GM18907 (cell line): Measurements from ENCODE around the gene CHST3.
"Not testable (repeated sequence)": the region's sequence is repeated elsewhere in the genome, so short reads cannot be mapped to it uniquely, and the experiment has no call there.

ENCODE experiments used
- ATAC-seq: cut with Tn5 transposase; IDR thresholded peaks from one replicate; pipeline ENCODE4 v1.9.1; 2021; ENCODE audit warnings: mild to moderate bottlenecking, moderate library complexity; ENCODE audit not compliant: unreplicated experiment

The CHST3 gene

GRCh38 chr10:71964098-71964742 is at the start of gene CHST3:
TSS of gene CHST3 (plus strand) at chr10:71964395. CDS start at chr10:72005843, 41,448 bp downstream.
- no peak for ATAC-seq

GRCh38 chr10:71916827-71917226 is 47.4 kb upstream of the CHST3 start:
- ATAC-seq, result no peak

- ATAC-seq, result no peak
These were observed 45.2 kb upstream of the CHST3 start for GRCh38 chr10:71918992-71919391.

GRCh38 chr10:71919956-71920539 is 44.1 kb upstream of the CHST3 start:
- not testable (repeated sequence) for ATAC-seq

GRCh38 chr10:71920540-71921323 is 43.5 kb upstream of the CHST3 start:
- no peak for ATAC-seq

- ATAC-seq, result no peak
These were observed 42.7 kb upstream of the CHST3 start for GRCh38 chr10:71921324-71922027.

GRCh38 chr10:71923138-71923692 is 41.0 kb upstream of the CHST3 start:
- no peak for ATAC-seq

- ATAC-seq, result no peak
These were observed 39.4 kb upstream of the CHST3 start for GRCh38 chr10:71924771-71925170.

GRCh38 chr10:71927159-71927558 is 37.0 kb upstream of the CHST3 start:
- no peak for ATAC-seq

- no peak for ATAC-seq
These were observed 36.2 kb upstream of the CHST3 start for GRCh38 chr10:71927776-71928592.

- no peak for ATAC-seq
These were observed 32.9 kb upstream of the CHST3 start for GRCh38 chr10:71931295-71931694.

- ATAC-seq, result no peak
These were observed 30.5 kb upstream of the CHST3 start for GRCh38 chr10:71933651-71934050.

- ATAC-seq, result no peak
These were observed 26.0 kb upstream of the CHST3 start for GRCh38 chr10:71938211-71938610.

- ATAC-seq, result no peak
These were observed 24.9 kb upstream of the CHST3 start for GRCh38 chr10:71939304-71939703.

- no peak for ATAC-seq
These were observed 24.2 kb upstream of the CHST3 start for GRCh38 chr10:71939861-71940474.

- ATAC-seq, result no peak
These were observed 23.4 kb upstream of the CHST3 start for GRCh38 chr10:71940752-71941151.

GRCh38 chr10:71941318-71941717 is 22.9 kb upstream of the CHST3 start:
- no peak for ATAC-seq

- ATAC-seq, result no peak
These were observed 18.2 kb upstream of the CHST3 start for GRCh38 chr10:71945819-71946474.

GRCh38 chr10:71946700-71947099 is 17.5 kb upstream of the CHST3 start:
- no peak for ATAC-seq
